WTC11 (cell line): ENCODE measurements around the gene PLPPR4. TPM values are rescaled to one million over a fixed set of nuclear protein-coding genes. Genes with fewer than 3 reads are reported as not detected.

Experiments used
- ATAC-seq: fragments of 200-7000 bp; cut with Tn5 transposase; 2 replicates; pipeline ENCODE4 v1.10.0; 2021; ENCODE audit warnings: mild to moderate bottlenecking, moderate library complexity
- Bru-seq: library from RNA; stranded (reverse); fragments of 400-500 nt; gene quantifications from one replicate; lab custom pipeline; 2021; lab: Mats Ljungman, UMichigan
- CTCF ChIA-PET: fragments of 300-600 bp; sonication (Branson Sonifier 250); formaldehyde crosslinking; loops from one replicate; lab custom pipeline; 2021; ENCODE audit warnings: antibody characterized with exemption; lab: Charles Lee
- POLR2A ChIA-PET: fragments of 350-600 bp; sonication (Branson Sonifier 250); formaldehyde crosslinking; loops from one replicate; lab custom pipeline; 2021; ENCODE audit warnings: antibody characterized with exemption; lab: Charles Lee
- DNase-seq: peaks from one replicate; pipeline ENCODE4 v3.0.0; 2021; ENCODE audit warnings: low spot score
- H3K27ac Mint-ChIP-seq: 2 replicates; pipeline ENCODE4 v1.8.0; 2021; ENCODE audit warnings: mixed read lengths
- H3K27me3 Mint-ChIP-seq: 2 replicates; pipeline ENCODE4 v1.8.0; 2021; ENCODE audit warnings: low read depth, mild to moderate bottlenecking, moderate library complexity, mixed read lengths
- H3K36me3 Mint-ChIP-seq: 2 replicates; pipeline ENCODE4 v1.8.0; 2021; ENCODE audit warnings: mixed read lengths
- H3K4me1 Mint-ChIP-seq: 2 replicates; pipeline ENCODE4 v1.8.0; 2022; ENCODE audit warnings: mixed read lengths
- H3K4me3 Mint-ChIP-seq: 2 replicates; pipeline ENCODE4 v1.8.0; 2021; ENCODE audit warnings: mild to moderate bottlenecking, moderate library complexity, mixed read lengths
- H3K9me3 Mint-ChIP-seq: 2 replicates; pipeline ENCODE4 v1.8.0; 2021; ENCODE audit warnings: mixed read lengths
- AFF4 ChIP-seq: sonication (generic); formaldehyde crosslinking; IDR thresholded peaks from 2 replicates; pipeline ENCODE4 v1.8.1; 2023; ENCODE audit warnings: mild to moderate bottlenecking, missing genetic modification reagents, borderline replicate concordance
- ATF3 ChIP-seq: sonication (generic); formaldehyde crosslinking; conservative IDR thresholded peaks from 2 replicates; pipeline ENCODE4 v1.8.1; 2022; ENCODE audit warnings: mild to moderate bottlenecking, missing genetic modification reagents
- ATF6 ChIP-seq: sonication (generic); formaldehyde crosslinking; IDR thresholded peaks from 2 replicates; pipeline ENCODE4 v1.8.1; 2023; ENCODE audit warnings: mild to moderate bottlenecking, missing genetic modification reagents
- E2F1 ChIP-seq: sonication (generic); formaldehyde crosslinking; IDR thresholded peaks from 2 replicates; pipeline ENCODE4 v1.8.0; 2022; ENCODE audit warnings: mild to moderate bottlenecking, missing genetic modification reagents
- ESRRA ChIP-seq: sonication (generic); formaldehyde crosslinking; IDR thresholded peaks from 2 replicates; pipeline ENCODE4 v1.8.1; 2022; ENCODE audit warnings: mild to moderate bottlenecking, missing genetic modification reagents, borderline replicate concordance
- ETV6 ChIP-seq: sonication (generic); formaldehyde crosslinking; IDR thresholded peaks from 2 replicates; pipeline ENCODE4 v1.8.1; 2022; ENCODE audit warnings: mild to moderate bottlenecking, missing genetic modification reagents
- JAZF1 ChIP-seq: fragments of 250-450 bp; sonication (Bioruptor Pico); IDR thresholded peaks from 2 replicates; pipeline ENCODE4 v1.9.0; 2021; ENCODE audit warnings: moderate library complexity, mild to moderate bottlenecking, inconsistent platforms
- KAT7 ChIP-seq: sonication (generic); formaldehyde crosslinking; IDR thresholded peaks from 2 replicates; pipeline ENCODE4 v1.8.1; 2023; ENCODE audit warnings: missing genetic modification reagents, mild to moderate bottlenecking, borderline replicate concordance
- MLX ChIP-seq: sonication (generic); formaldehyde crosslinking; IDR thresholded peaks from 2 replicates; pipeline ENCODE4 v1.8.1; 2023; ENCODE audit warnings: mild to moderate bottlenecking, missing genetic modification reagents, moderate library complexity
- MXD4 ChIP-seq: fragments of 250-450 bp; sonication (Bioruptor Pico); IDR thresholded peaks from 2 replicates; pipeline ENCODE4 v1.8.0; 2021; ENCODE audit warnings: mild to moderate bottlenecking, moderate library complexity, borderline replicate concordance
- MYBL2 ChIP-seq: sonication (generic); formaldehyde crosslinking; IDR thresholded peaks from 2 replicates; pipeline ENCODE4 v1.8.1; 2023; ENCODE audit warnings: mild to moderate bottlenecking, moderate library complexity, missing genetic modification reagents
- NFE2L1 ChIP-seq: sonication (generic); formaldehyde crosslinking; IDR thresholded peaks from 2 replicates; pipeline ENCODE4 v1.8.1; 2023; ENCODE audit warnings: missing genetic modification reagents
- NR2C2 ChIP-seq: sonication (generic); formaldehyde crosslinking; IDR thresholded peaks from 2 replicates; pipeline ENCODE4 v1.8.0; 2022; ENCODE audit warnings: mild to moderate bottlenecking, missing genetic modification reagents
- PRRX2 ChIP-seq: fragments of 250-450 bp; sonication (Bioruptor Pico); IDR thresholded peaks from 2 replicates; pipeline ENCODE4 v1.8.0; 2021; ENCODE audit warnings: mild to moderate bottlenecking
- RELA ChIP-seq: sonication (generic); formaldehyde crosslinking; IDR thresholded peaks from 2 replicates; pipeline ENCODE4 v1.8.1; 2022; ENCODE audit warnings: missing genetic modification reagents, mild to moderate bottlenecking, borderline replicate concordance
- SOX15 ChIP-seq: fragments of 250-450 bp; sonication (Bioruptor Pico); IDR thresholded peaks from 2 replicates; pipeline ENCODE4 v1.9.0; 2021; ENCODE audit warnings: mild to moderate bottlenecking
- TP53 ChIP-seq: sonication (generic); formaldehyde crosslinking; IDR thresholded peaks from 2 replicates; pipeline ENCODE4 v1.8.1; 2023; ENCODE audit warnings: mild to moderate bottlenecking, missing genetic modification reagents
- ZNF121 ChIP-seq: sonication (generic); formaldehyde crosslinking; IDR thresholded peaks from 2 replicates; pipeline ENCODE4 v1.8.0; 2023; ENCODE audit warnings: missing genetic modification reagents
- ZNF138 ChIP-seq: sonication (generic); formaldehyde crosslinking; conservative IDR thresholded peaks from 2 replicates; pipeline ENCODE4 v1.8.1; 2022; ENCODE audit warnings: mild to moderate bottlenecking, moderate library complexity, missing genetic modification reagents
- ZNF425 ChIP-seq: fragments of 250-450 bp; sonication (Bioruptor Pico); conservative IDR thresholded peaks from 2 replicates; pipeline ENCODE4 v1.9.0; 2021; ENCODE audit warnings: mild to moderate bottlenecking
- ZNF512 ChIP-seq: sonication (generic); formaldehyde crosslinking; IDR thresholded peaks from 2 replicates; pipeline ENCODE4 v1.8.1; 2022; ENCODE audit warnings: missing genetic modification reagents, borderline replicate concordance
- ZSCAN18 ChIP-seq: fragments of 250-450 bp; sonication (Bioruptor Pico); IDR thresholded peaks from 2 replicates; pipeline ENCODE4 v2.1.2; 2022; ENCODE audit warnings: mild to moderate bottlenecking, moderate library complexity
- long read RNA-seq, 3 experiments: library from RNA in 1 of 3; library from capped mRNA in 1 of 3; library from polyadenylated mRNA in 1 of 3; unstranded in 2 of 3; stranded (forward) in 1 of 3; transcript quantifications; one replicate each; pipeline ENCODE4 v2.0.0, GENCODE V29; 2021
- total RNA-seq: library from RNA; stranded (reverse); gene quantifications from 3 replicates; pipeline ENCODE4 v1.2.3, GENCODE V29; 2021

PLPPR4 gene
- total RNA-seq (1.1 to 1.4 TPM (median 1.3 TPM) in 3 replicates), Bru-seq, nascent RNA (percentile 47 among the genes with signal in this experiment)
- long read RNA-seq, experiment 1, full-length matches to known transcripts = 15 of 18 reads
- long read RNA-seq, experiment 1, partial matches to known transcripts = 0 of 18 reads
- long read RNA-seq, experiment 1, other reads (novel, unspliced or antisense) = 3 of 18 reads
- long read RNA-seq, experiment 2, full-length matches to known transcripts = 2 of 2 reads
- long read RNA-seq, experiment 2, partial matches to known transcripts = 0 of 2 reads
- long read RNA-seq, experiment 2, other reads (novel, unspliced or antisense) = 0 of 2 reads
- long read RNA-seq, experiment 3 = 0 reads

- Mint-ChIP-seq H3K27ac (no peak within 1 kb of the TSS), H3K4me3 (peak within 1 kb of the TSS; percentile 78), H3K27me3 (peaks cover 36% of the 10 kb centered on the region), H3K4me1 (0 out of 2 replicates have a peak, but pooled peaks cover 3% of the 10 kb centered on the region), H3K9me3 (peaks cover 8% of the 10 kb centered on the region), H3K36me3 (no peaks in the 10 kb centered on the region)
- ChIA-PET CTCF (interaction anchor here (0.6 to 1.2 kb wide), 5 partner anchors 12 to 421 kb away, joined by 3 to 6 read pairs (median 3); no protein-coding TSS in a partner anchor), POLR2A (interaction anchor here (0.6 kb wide), 1 partner anchor 604 kb away, joined by 3 read pairs; no protein-coding TSS in a partner anchor)
- DNase-seq (peak; percentile 81), ATAC-seq (peak; percentile 96)
- TF ChIP-seq SOX15 (CRISPR knock-in tag) (no peak), PRRX2 (CRISPR knock-in tag) (no peak), ZNF512 (no peak), ZNF425 (no peak), E2F1 (CRISPR knock-in tag) (no peak), NFE2L1 (CRISPR knock-in tag) (peak; percentile 58; the same call in 1 of the 2 replicates), TP53 (CRISPR knock-in tag) (0 out of 2 replicates have a peak, but pooled peaks have one; percentile 19), ATF3 (CRISPR knock-in tag) (no peak), ATF6 (CRISPR knock-in tag) (no peak), ZSCAN18 (no peak), NR2C2 (no peak), ZNF121 (CRISPR knock-in tag) (no peak), MXD4 (CRISPR knock-in tag) (no peak), MYBL2 (no peak), MLX (CRISPR knock-in tag) (no peak), ESRRA (CRISPR knock-in tag) (no peak), KAT7 (CRISPR knock-in tag) (no peak), AFF4 (CRISPR knock-in tag) (no peak), JAZF1 (CRISPR knock-in tag) (no peak), ETV6 (CRISPR knock-in tag) (peak; percentile 81), ZNF138 (CRISPR knock-in tag) (no peak), RELA (no peak)
Observed at GRCh38 chr1:99264201-99265021, at the start of gene PLPPR4. Gene PLPPR4, plus strand, starts transcription at chr1:99264492. Its CDS starts 102 bp downstream, at chr1:99264594.
